IMR-90 (cell line): ENCODE measurements around the gene ALK. TPM values are rescaled to one million over a fixed set of nuclear protein-coding genes. Genes with fewer than 3 reads are reported as not detected.

Experiments
- ATAC-seq: fragments of 200-7000 bp; cut with Tn5 transposase; 2 replicates; pipeline ENCODE4 v1.9.1; 2020; ENCODE audit warnings: low read depth, mild to moderate bottlenecking, moderate library complexity
- BruUV-seq: library from RNA; stranded (reverse); fragments of 400-500 nt; replicated peaks from 2 replicates; lab custom pipeline; 2021; lab: Mats Ljungman, UMichigan
- CTCF ChIA-PET: fragments of 300-600 bp; formaldehyde crosslinking; extraction: SDS; loops from one replicate; lab custom pipeline; 2021; ENCODE audit warnings: antibody characterized with exemption; lab: Yijun Ruan, JAX
- POLR2A ChIA-PET: fragments of 300-600 bp; sonication (Branson Sonifier 250); formaldehyde crosslinking; loops from one replicate; lab custom pipeline; 2022; ENCODE audit warnings: antibody characterized with exemption; ENCODE audit not compliant: unreplicated experiment; lab: Charles Lee
- DNase-seq: peaks from one replicate; pipeline ENCODE4 v3.0.0; 2013
- H2AFZ ChIP-seq: replicated peaks from 2 replicates; pipeline ENCODE3; 2013; ENCODE audit warnings: low read length, mild to moderate bottlenecking; ENCODE audit not compliant: poor library complexity
- H2AK5ac ChIP-seq: 2 replicates; pipeline ENCODE4 v1.6.1; 2013; ENCODE audit warnings: low read depth, low read length, inconsistent platforms
- H2AK9ac ChIP-seq: replicated peaks from 2 replicates; pipeline ENCODE3; 2013; ENCODE audit warnings: mild to moderate bottlenecking, low read depth, low read length, moderate library complexity; ENCODE audit not compliant: poor library complexity
- H2BK120ac ChIP-seq: 2 replicates; pipeline ENCODE4 v1.6.1; 2013; ENCODE audit warnings: low read depth, low read length, inconsistent platforms
- H2BK15ac ChIP-seq: 3 replicates; pipeline ENCODE4 v1.6.1; 2013; ENCODE audit warnings: low read depth, low read length, inconsistent platforms
- H2BK20ac ChIP-seq: 2 replicates; pipeline ENCODE4 v1.6.1; 2013; ENCODE audit warnings: low read depth, mild to moderate bottlenecking, inconsistent platforms, low read length, moderate library complexity
- H2BK5ac ChIP-seq: 2 replicates; pipeline ENCODE4 v1.6.1; 2013; ENCODE audit warnings: mild to moderate bottlenecking, low read depth, low read length, inconsistent platforms; ENCODE audit not compliant: poor library complexity, severe bottlenecking
- H3K14ac ChIP-seq: replicated peaks from 2 replicates; pipeline ENCODE4 v1.6.1; 2013; ENCODE audit warnings: low read depth, low read length, inconsistent platforms
- H3K18ac ChIP-seq: 2 replicates; pipeline ENCODE4 v1.6.1; 2013; ENCODE audit warnings: low read depth, low read length, control low read depth
- H3K23ac ChIP-seq: 2 replicates; pipeline ENCODE4 v1.6.1; 2013; ENCODE audit warnings: low read depth, low read length, inconsistent platforms
- H3K27ac ChIP-seq: 2 replicates; pipeline ENCODE4 v1.5.1; 2013; ENCODE audit warnings: mild to moderate bottlenecking, control low read depth, low read length; ENCODE audit not compliant: insufficient read depth
- H3K27me3 ChIP-seq: 2 replicates; pipeline ENCODE4 v1.6.1; 2013; ENCODE audit warnings: low read length; ENCODE audit not compliant: control insufficient read depth, insufficient read depth
- H3K36me3 ChIP-seq: 2 replicates; pipeline ENCODE4 v1.6.1; 2013; ENCODE audit warnings: low read length, mixed read lengths; ENCODE audit not compliant: control insufficient read depth, insufficient read depth
- H3K4ac ChIP-seq: 2 replicates; pipeline ENCODE4 v1.6.1; 2013; ENCODE audit warnings: low read depth, low read length, inconsistent platforms
- H3K4me1 ChIP-seq: 2 replicates; pipeline ENCODE4 v1.6.1; 2013; ENCODE audit warnings: low read length, mixed read lengths; ENCODE audit not compliant: control insufficient read depth, insufficient read depth
- H3K4me2 ChIP-seq: 2 replicates; pipeline ENCODE4 v1.6.1; 2013; ENCODE audit warnings: low read depth, mild to moderate bottlenecking, control low read depth, low read length, moderate library complexity
- H3K4me3 ChIP-seq: 2 replicates; pipeline ENCODE4 v1.5.1; 2013; ENCODE audit warnings: low read depth, mild to moderate bottlenecking, control low read depth, low read length, moderate library complexity; ENCODE audit not compliant: insufficient read depth
- H3K56ac ChIP-seq: 2 replicates; pipeline ENCODE4 v1.6.1; 2013; ENCODE audit warnings: low read length, inconsistent platforms; ENCODE audit not compliant: insufficient read depth; ENCODE audit errors: extremely low read depth
- H3K79me1 ChIP-seq, 2 experiments: 2 replicates each; pipeline ENCODE4 v1.6.1; 2013; ENCODE audit warnings: low read length in 2 of 2, inconsistent platforms in 1 of 2, low read depth in 1 of 2
- H3K9ac ChIP-seq: 2 replicates; pipeline ENCODE4 v1.6.1; 2013; ENCODE audit warnings: low read depth, low read length, control low read depth
- H3K9me1 ChIP-seq: 2 replicates; pipeline ENCODE4 v1.6.1; 2013; ENCODE audit warnings: low read length, inconsistent platforms; ENCODE audit not compliant: insufficient read depth
- H3K9me3 ChIP-seq: 2 replicates; pipeline ENCODE4 v1.6.1; 2013; ENCODE audit warnings: low read length; ENCODE audit not compliant: control insufficient read depth, insufficient read depth
- H4K20me1 ChIP-seq: 2 replicates; pipeline ENCODE4 v1.6.1; 2013; ENCODE audit warnings: low read length, inconsistent platforms; ENCODE audit not compliant: insufficient read depth
- H4K5ac ChIP-seq: 2 replicates; pipeline ENCODE4 v1.6.1; 2013; ENCODE audit warnings: mild to moderate bottlenecking, low read depth, low read length, control low read depth
- H4K8ac ChIP-seq, 2 experiments: 2 replicates each; pipeline ENCODE4 v1.6.1; 2013; ENCODE audit warnings: low read depth in 2 of 2, low read length in 2 of 2, control low read depth in 1 of 2, inconsistent platforms in 1 of 2
- H4K91ac ChIP-seq: 2 replicates; pipeline ENCODE4 v1.6.1; 2013; ENCODE audit warnings: low read depth, low read length, inconsistent platforms; ENCODE audit not compliant: insufficient read depth
- BHLHE40 ChIP-seq: fragments of 150-350 bp; IDR thresholded peaks from 2 replicates; pipeline ENCODE4 v1.6.1; 2016; ENCODE audit warnings: mild to moderate bottlenecking, low read depth, low read length
- CHD1 ChIP-seq: IDR thresholded peaks from 2 replicates; pipeline ENCODE4 v1.6.1; 2012; ENCODE audit warnings: low read depth, low read length, improper control_type of control experiment
- FOS ChIP-seq: fragments of 150-350 bp; IDR thresholded peaks from 2 replicates; pipeline ENCODE4 v1.6.1; 2016; ENCODE audit warnings: low read depth, low read length
- RAD21 ChIP-seq: IDR thresholded peaks from 2 replicates; pipeline ENCODE4 v1.6.1; 2012; ENCODE audit warnings: low read length, improper control_type of control experiment
- USF2 ChIP-seq: fragments of 150-350 bp; IDR thresholded peaks from 2 replicates; pipeline ENCODE4 v1.6.1; 2017; ENCODE audit warnings: mild to moderate bottlenecking, antibody characterized with exemption, low read length, low read depth
- WGBS, 2 experiments: methylation state at CpG; one replicate each; pipeline versions ENCODE4 v1.1.5 to v1.1.7; 2013; ENCODE audit warnings: missing lambda C conversion rate in 2 of 2; ENCODE audit not compliant: insufficient read length in 1 of 2; ENCODE audit errors: extremely low coverage in 2 of 2; 5-methylcytosine and 5-hydroxymethylcytosine counted together
- dilution Hi-C: fragments of 300-500 bp; cut with HindIII; formaldehyde crosslinking; loops from one replicate; pipeline ENCODE4 v1.14.3; 2018; ENCODE audit warnings: low sequenced_read_pairs; ENCODE audit not compliant: unreplicated experiment
- in situ Hi-C: fragments of 300-500 bp; cut with MboI; formaldehyde crosslinking; loops from 3 replicates; pipeline ENCODE4 v1.14.3; 2019; ENCODE audit warnings: low sequenced_read_pairs, inconsistent platforms, mixed read lengths
- intact Hi-C: fragments of 100-400 bp; cut with micrococcal nuclease; formaldehyde crosslinking; loops from 2 replicates; pipeline ENCODE4 v1.10.0; 2022
- polyA plus RNA-seq, 3 experiments: library from polyadenylated mRNA; depleted of rRNA; stranded (reverse); fragments of >200 nt; gene quantifications; 2 replicates each; pipeline ENCODE4 v1.2.3, GENCODE V29; 2012; ENCODE audit warnings: low replicate concordance in 1 of 3
- total RNA-seq: library from RNA; depleted of rRNA; stranded (reverse); fragments of >200 nt; gene quantifications from 2 replicates; pipeline ENCODE4 v1.2.3, GENCODE V29; 2012

Gene ALK
- total and polyA plus RNA-seq, 2 of the 4 experiments (the other 2 are of a cell fraction), result not detected

GRCh38 chr2:29349316-29350030 is 571.9 kb downstream of the ALK start:
- Histone ChIP-seq H3K56ac (no peak overlapping the region), H3K18ac (no peak overlapping the region), H3K36me3 (no peaks in the 10 kb centered on the region), H3K4me1 (no peaks in the 10 kb centered on the region), H3K23ac (no peak overlapping the region), H2BK20ac (no peak overlapping the region), H3K9ac (no peak overlapping the region), H2BK120ac (no peak overlapping the region), H4K8ac (no peak overlapping the region), H3K14ac (no peak overlapping the region), H4K5ac (no peak overlapping the region), H4K20me1 (no peaks in the 10 kb centered on the region), H4K91ac (no peak overlapping the region), H3K79me1 (no peaks in the 10 kb centered on the region), H2AFZ (no peak overlapping the region), H2AK5ac (no peak overlapping the region), H3K4me2 (no peak overlapping the region), H3K9me3 (no peaks in the 10 kb centered on the region), H2BK5ac (no peak overlapping the region), H3K27me3 (peaks cover 17% of the 10 kb centered on the region), H3K27ac (no peak overlapping the region), H3K9me1 (no peaks in the 10 kb centered on the region), H3K4ac (no peak overlapping the region), H2AK9ac (no peak overlapping the region), H2BK15ac (no peak overlapping the region), H3K4me3 (no peak overlapping the region)
- dilution Hi-C loops, result no loop called here
- WGBS, 2 experiments, result 60% methylated on average over 1 of the region's 5 CpGs; no CpG with 5 or more reads in 1 of the 2 experiments
- DNase-seq, result no peak
- ChIA-PET CTCF (no interaction called here), POLR2A (no interaction called here)
- intact Hi-C loops, result no loop called here
- in situ Hi-C loops, result no loop called here
- no peak for ATAC-seq
- BruUV-seq, result no TSS peak
- no peak for TF ChIP-seq CHD1
- TF ChIP-seq USF2, result no peak
- TF ChIP-seq FOS, result no peak
- TF ChIP-seq BHLHE40, result no peak
- no peak for TF ChIP-seq RAD21
